Vagina (tissue), 2 donors: Measurements from ENCODE around the gene ERC2. TPM values are rescaled to one million over a fixed set of nuclear protein-coding genes. Genes with fewer than 3 reads are reported as not detected.

ENCODE experiments used
- DNase-seq, 2 donors: peaks; one replicate each; pipeline ENCODE4 v3.0.0-alpha.2; 2017; ENCODE audit errors: extremely low spot score in 2 of 2
- H3K27ac ChIP-seq: fragments of 200-600 bp; sonication (generic); one replicate; pipeline ENCODE4 v1.5.1; 2019
- H3K27me3 ChIP-seq: fragments of 200-600 bp; sonication (generic); one replicate; pipeline ENCODE4 v1.5.1; 2019
- H3K36me3 ChIP-seq, 2 donors: fragments of 200-600 bp; sonication (generic); one replicate each; pipeline ENCODE4 v1.5.1; 2017 to 2019
- H3K4me1 ChIP-seq: fragments of 200-600 bp; sonication (generic); one replicate; pipeline ENCODE4 v1.5.1; 2019
- H3K4me3 ChIP-seq, 2 donors: fragments of 200-600 bp; sonication (generic); 1 replicate in 1 of 2; 2 replicates in 1 of 2; pipeline ENCODE4 v1.5.1; 2016 to 2019
- H3K9me3 ChIP-seq: fragments of 200-600 bp; sonication (generic); one replicate; pipeline ENCODE4 v1.5.1; 2019
- CTCF ChIP-seq, 3 experiments: fragments of 450-650 bp in 2 of 3; fragments of 200-600 bp in 1 of 3; sonication (generic) in 1 of 3; IDR thresholded peaks; one replicate each; pipeline ENCODE4 v1.5.1; 2017 to 2019; ENCODE audit warnings: antibody characterized with exemption in 3 of 3, mild to moderate bottlenecking in 2 of 3, moderate library complexity in 2 of 3
- POLR2A ChIP-seq, 2 donors: fragments of 450-650 bp; IDR thresholded peaks; one replicate each; pipeline ENCODE4 v1.6.1; 2017; ENCODE audit warnings: antibody characterized with exemption in 2 of 2, mild to moderate bottlenecking in 2 of 2, moderate library complexity in 2 of 2
- POLR2AphosphoS5 ChIP-seq, 2 donors: sonication (generic); formaldehyde crosslinking; IDR thresholded peaks; one replicate each; pipeline ENCODE4 v1.9.0; 2017; ENCODE audit warnings: antibody characterized with exemption in 2 of 2, mild to moderate bottlenecking in 2 of 2, low read depth in 1 of 2; ENCODE audit not compliant: insufficient read depth in 1 of 2
- intact Hi-C: fragments of 100-400 bp; cut with DNase I; formaldehyde crosslinking; loops from one replicate; pipeline ENCODE4 v1.15.1; 2023
- total RNA-seq: library from RNA; depleted of rRNA; stranded (reverse); fragments of >200 nt; gene quantifications from one replicate; pipeline ENCODE4 v1.2.3, GENCODE V29; 2016

ERC2 gene
- total RNA-seq, 1 donor from 2014 or later: 1.2 TPM

DNA sequence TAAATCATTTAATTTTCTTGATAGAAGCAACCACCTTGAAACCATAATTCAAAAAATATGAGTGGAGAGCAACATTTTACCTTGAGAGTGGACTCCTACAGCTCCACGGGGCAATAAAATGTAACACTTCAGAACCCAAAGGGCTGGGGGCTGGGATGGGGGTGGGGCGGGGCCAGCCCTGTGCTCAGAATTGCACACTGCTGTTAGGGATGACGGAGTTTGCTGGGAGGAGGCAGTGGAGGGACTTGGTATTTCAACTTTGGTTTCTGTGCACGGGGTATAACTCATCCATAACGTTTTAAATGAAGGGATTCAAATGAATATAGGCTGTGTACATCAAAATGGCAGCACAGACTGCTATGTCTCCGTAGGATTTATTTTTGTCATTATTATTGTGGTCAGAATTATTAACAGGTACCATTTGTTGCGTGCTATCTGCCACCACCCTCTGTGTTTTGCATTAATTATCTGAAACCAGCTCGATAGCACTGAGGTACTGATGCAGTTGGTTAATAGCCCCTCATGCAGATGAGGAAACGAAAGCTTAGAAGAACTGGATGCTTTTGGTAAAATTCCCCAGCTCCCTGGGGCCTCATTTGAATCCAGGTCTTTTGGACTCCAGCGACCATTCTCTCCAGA is 951.8 kb downstream of the ERC2 start:
- intact Hi-C loops: no loop called here
- no peak for TF ChIP-seq CTCF (IDR thresholded peaks at IDR 0.05)
- no peak for TF ChIP-seq POLR2AphosphoS5 (IDR thresholded peaks at IDR 0.05; ENCODE audit: insufficient read depth in 1 of 2, low read depth in 1 of 2)
- no peak for TF ChIP-seq POLR2A (IDR thresholded peaks at IDR 0.05)
- no peaks in the 10 kb centered on the region for H3K9me3 ChIP-seq
- no peak for DNase-seq
- no peak overlapping the region for H3K27ac ChIP-seq
- H3K27me3 ChIP-seq: no peaks in the 10 kb centered on the region
- no peak overlapping the region for H3K4me3 ChIP-seq
- no peaks in the 10 kb centered on the region for H3K36me3 ChIP-seq
- H3K4me1 ChIP-seq: peaks cover 22% of the 10 kb centered on the region

DNA sequence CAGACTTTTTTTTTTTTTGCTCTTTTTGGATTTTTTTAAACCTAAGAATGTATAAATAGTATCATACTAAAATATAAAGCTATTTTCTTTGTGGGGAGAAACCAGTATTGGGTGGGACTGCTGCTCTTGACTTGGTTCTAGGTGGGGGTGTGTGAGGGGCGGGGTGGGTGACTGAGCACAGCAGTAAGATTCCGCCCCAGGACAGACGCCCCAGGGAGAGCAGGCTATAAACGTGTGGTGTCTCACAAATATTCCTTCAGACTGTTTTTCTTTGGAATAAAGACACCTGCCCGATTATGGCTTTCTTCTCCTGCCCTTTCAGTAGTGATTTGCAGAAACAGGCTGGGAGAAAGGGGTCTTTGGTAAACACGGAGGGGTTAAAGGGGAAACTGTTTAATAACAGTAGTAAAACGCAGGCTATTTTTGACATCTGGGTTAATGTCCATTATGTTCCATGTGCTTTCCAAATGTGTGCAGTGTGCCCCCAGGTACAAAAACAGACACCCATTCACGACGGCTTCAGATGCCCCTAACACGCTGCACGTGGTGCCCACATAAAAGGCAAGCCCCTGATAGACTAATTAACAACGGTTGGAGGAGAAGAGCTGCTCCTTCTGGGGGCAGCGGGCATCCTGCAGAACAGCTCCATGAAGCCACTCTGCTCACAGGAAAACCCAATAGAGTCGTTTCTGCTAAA is 952.6 kb downstream of the ERC2 start:
- no peaks in the 10 kb centered on the region for H3K27me3 ChIP-seq
- DNase-seq: no peak
- no peaks in the 10 kb centered on the region for H3K9me3 ChIP-seq
- no peak overlapping the region for H3K27ac ChIP-seq
- no peak overlapping the region for H3K4me3 ChIP-seq
- TF ChIP-seq POLR2AphosphoS5 (IDR thresholded peaks at IDR 0.05; ENCODE audit: insufficient read depth in 1 of 2, low read depth in 1 of 2) (no peak), POLR2A (IDR thresholded peaks at IDR 0.05) (no peak), CTCF (IDR thresholded peaks at IDR 0.05) (no peak)
- peaks cover 15% of the 10 kb centered on the region for H3K4me1 ChIP-seq
- H3K36me3 ChIP-seq: no peaks in the 10 kb centered on the region
- intact Hi-C loops: no loop called here

GRCh38 chr3:55514962-55515361 is 953.3 kb downstream of the ERC2 start:
- TF ChIP-seq POLR2A (IDR thresholded peaks at IDR 0.05) (no peak), CTCF (IDR thresholded peaks at IDR 0.05) (no peak), POLR2AphosphoS5 (IDR thresholded peaks at IDR 0.05; ENCODE audit: insufficient read depth in 1 of 2, low read depth in 1 of 2) (no peak)

GRCh38 chr3:55512571-55513343 is 955.5 kb downstream of the ERC2 start:
- TF ChIP-seq POLR2AphosphoS5 (IDR thresholded peaks at IDR 0.05; ENCODE audit: insufficient read depth in 1 of 2, low read depth in 1 of 2): no peak
- TF ChIP-seq CTCF (IDR thresholded peaks at IDR 0.05): no peak
- no peak for TF ChIP-seq POLR2A (IDR thresholded peaks at IDR 0.05)
- intact Hi-C loops: no loop called here

More at GRCh38 chr3:55514962-55515361, 953.3 kb downstream of the ERC2 start:
- H3K4me3 ChIP-seq: no peak overlapping the region
- no peaks in the 10 kb centered on the region for H3K27me3 ChIP-seq
- H3K27ac ChIP-seq: no peak overlapping the region
- no peaks in the 10 kb centered on the region for H3K36me3 ChIP-seq
- no peaks in the 10 kb centered on the region for H3K9me3 ChIP-seq
- intact Hi-C loops: no loop called here
- peaks cover 15% of the 10 kb centered on the region for H3K4me1 ChIP-seq
- no peak for DNase-seq

More at GRCh38 chr3:55512571-55513343, 955.5 kb downstream of the ERC2 start:
- Histone ChIP-seq H3K9me3 (no peaks in the 10 kb centered on the region), H3K36me3 (no peaks in the 10 kb centered on the region), H3K4me1 (peaks cover 15% of the 10 kb centered on the region), H3K4me3 (no peak overlapping the region), H3K27ac (no peak overlapping the region), H3K27me3 (no peaks in the 10 kb centered on the region)
- DNase-seq: no peak
